ENCODE results near the gene STAG2.

STAG2 gene

DNA sequence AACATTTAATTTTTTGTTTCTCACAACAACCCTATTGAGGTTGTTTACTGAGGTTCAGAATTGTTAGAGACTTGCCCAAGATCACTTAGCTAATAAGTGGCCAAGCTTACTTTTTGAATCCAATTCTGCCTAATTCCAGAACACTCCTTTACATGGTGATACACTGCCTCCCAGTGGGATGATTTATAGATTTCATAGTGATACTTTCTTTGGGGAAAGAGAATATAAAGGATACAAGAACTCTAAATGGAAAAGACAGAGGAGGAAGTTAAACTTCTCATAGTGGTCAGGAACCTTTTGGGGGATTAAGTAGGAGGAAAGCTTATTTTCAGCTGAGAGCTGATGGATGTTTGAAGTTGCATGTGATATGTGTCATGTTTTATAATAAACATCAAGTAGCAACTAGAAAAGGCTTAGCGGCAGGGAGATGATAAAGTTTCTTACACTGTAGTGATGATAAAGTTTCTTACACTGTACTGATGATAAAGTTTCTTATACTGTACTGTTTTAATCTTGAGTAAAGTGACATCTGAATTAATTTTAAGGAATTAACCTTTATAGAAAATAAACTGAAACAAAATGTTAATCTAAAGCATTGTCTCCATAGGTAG, 15.3 kb downstream of the STAG2 start:
- DNase-seq = no peak

DNA sequence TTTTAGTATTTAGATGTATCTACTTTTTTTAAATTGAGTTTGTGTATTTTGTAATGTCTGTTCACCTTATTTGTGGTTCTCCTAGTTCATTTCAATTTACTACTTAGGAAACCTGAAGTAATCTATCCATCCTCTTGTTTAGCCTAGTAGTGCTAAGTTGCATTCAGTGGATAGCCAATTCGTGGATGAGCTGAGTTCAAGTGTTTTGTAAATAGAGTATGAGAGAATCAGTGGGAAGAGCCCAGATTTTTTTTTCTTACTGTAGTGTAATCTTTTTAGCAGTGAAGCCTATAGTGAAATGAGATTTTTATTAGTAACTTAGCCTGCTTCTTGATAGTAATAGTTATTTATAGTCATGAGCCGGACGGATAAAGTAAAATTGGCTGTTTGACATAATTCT, 21.7 kb downstream of the STAG2 start:
- DNase-seq = no peak

DNA sequence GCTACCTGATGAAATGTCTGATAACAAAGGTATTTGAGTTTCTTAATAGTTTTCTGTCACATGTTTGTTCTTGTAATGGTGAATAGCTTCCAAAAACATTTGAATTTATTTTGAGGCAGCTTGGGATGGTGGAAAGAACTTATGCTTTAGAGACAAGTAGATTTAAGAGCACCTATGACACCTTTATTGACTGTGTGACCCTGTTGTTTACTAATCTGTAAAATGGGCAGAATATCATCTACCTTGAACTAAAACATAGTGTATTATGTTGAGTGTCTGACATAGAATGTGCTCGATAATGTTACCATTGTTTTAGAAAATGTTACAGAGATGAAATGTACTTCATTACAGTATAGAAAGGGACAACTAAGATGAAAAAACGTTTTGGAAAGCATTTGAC, 24.9 kb downstream of the STAG2 start:
- DNase-seq = no peak

DNA sequence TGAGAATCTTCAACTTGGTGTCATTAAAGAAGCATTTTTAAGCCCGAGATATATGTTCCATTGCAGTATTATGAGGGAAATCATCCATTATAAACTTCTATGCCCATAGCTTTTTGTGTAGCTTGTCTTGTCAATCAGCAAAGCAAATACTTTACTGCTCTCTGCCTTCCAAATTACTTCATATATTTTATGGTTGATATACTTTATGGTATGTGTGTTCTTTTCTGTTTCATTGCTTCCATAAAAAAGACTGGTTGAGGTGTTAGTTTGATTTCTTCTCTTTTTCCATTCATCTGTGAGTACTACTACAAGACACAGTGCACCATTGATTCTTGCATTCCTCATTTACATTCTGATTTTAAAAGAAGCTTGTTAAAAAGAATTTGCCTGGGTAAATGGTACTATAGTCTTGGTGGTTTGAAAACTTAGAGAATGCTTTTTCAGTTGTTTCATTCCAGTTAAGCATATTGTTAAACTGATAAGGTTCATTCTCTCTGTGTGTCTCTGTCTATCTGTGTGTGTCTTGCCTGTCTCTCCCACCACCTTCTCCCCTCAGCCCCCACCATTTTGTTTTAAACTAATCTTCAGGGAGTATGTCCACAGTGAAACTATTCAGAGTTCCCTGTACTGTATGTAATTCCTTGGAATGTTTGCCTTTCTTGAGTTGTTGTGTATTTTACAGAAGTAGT, 27.1 kb downstream of the STAG2 start:
- no peak for DNase-seq

DNA sequence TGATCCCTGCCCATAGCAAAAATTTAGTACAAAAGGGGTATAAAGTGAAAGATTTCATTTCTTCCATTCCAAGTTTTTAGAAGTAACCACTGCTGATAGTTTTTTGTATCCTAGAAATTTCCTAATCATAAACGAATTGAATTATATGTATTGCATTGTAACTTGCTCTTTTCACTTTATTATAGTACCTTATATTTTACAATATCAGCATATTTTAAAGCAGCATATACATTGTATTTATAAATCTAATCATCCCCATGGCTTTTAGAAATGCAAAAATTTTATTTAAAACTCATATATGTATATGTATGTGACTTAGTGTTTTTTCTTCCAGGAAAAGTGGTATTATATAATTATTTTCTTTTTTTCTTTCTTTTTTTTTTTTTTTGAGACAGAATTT, 27.7 kb downstream of the STAG2 start:
- no peak for DNase-seq

DNA sequence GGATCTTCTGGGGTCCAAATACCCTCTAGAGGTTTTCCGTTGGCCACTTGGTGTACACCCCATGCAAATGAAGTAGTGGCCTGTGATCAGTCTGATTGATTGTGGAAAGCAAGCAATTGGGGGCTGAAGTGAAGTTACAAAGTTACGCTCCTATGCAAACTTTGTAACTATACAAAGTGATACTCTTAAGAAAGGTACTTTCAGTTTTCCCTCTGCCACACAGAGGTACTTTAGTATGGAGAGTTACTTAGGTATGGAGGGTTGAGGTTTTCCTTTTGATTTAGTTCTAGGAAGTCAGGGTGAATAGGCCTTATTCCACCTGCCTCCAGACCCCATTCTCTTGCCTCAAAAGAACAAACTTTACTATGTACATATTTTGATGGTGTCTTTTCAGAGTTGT, 28.7 kb downstream of the STAG2 start:
- DNase-seq = no peak

DNA sequence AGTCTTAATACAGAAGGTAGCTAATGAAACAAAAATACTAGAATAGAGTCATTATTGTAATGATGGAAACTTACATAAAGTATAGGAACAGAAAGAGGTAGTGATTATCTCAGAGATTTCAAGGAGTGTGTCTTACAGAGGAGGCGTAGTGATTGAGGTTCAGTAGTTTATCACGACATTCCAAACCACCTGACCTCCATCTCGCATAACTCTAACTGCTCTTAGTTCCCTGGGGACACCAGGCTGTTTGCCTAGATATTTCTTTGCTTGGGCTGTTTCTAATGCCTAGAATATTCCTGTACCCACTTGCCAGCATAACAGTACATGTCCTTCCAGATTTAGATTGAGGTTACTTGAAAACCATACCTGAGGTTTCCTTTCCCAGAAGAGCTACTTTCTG, 29.1 kb downstream of the STAG2 start:
- DNase-seq = no peak

DNA sequence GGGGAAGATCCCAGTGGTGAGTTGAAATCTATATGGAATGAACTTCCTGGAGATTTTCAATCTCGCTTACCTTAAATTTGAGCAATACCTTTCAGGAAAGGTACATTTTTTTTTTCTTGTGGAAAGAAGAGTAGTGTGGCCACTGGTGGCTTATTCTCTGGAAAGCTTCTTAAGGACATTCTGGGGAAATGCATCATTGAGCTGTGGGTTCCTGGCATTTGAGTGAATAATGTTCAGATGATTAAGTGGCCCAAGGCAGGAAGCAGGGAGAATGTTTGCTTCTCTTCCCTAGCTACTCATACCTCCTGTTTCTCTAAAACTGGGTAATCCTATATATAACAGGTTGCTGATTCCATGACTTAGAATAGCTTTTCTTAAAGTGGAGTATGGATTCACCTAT, 31.8 kb downstream of the STAG2 start:
- DNase-seq = no peak

DNA sequence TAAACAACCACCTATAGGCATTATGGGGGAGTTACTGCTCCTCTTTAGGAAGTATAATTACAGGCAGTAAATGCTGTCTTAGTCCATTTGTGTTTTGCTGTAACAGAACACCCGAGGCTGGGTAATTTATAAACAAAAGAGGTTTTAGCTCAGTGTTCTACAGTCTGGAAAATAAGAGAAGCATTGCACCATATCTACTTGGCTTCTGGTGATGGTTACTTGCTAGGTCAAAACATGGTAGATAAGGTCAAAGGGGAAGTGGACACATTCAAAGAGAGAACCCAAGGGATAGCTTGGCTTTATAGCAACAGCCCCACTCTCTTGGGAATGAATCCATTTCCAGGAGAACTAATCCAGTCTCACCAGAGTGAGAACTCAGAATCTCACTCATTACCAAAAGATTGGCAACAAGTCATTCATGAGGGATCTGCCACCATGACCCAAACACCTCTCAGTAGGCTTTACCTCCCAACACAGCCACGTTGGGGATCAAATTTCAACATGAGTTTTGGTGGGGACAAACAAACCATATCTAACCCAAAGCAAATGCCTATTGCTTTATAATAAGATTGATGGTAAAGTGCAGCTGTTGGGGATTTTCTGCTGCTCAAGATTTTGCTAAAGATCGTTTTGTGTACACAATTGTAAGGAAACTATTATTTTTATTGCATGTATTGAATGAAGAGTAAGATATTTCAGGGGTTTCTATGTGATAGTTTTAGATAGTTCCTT, 32.6 kb downstream of the STAG2 start:
- no peak for DNase-seq

DNA sequence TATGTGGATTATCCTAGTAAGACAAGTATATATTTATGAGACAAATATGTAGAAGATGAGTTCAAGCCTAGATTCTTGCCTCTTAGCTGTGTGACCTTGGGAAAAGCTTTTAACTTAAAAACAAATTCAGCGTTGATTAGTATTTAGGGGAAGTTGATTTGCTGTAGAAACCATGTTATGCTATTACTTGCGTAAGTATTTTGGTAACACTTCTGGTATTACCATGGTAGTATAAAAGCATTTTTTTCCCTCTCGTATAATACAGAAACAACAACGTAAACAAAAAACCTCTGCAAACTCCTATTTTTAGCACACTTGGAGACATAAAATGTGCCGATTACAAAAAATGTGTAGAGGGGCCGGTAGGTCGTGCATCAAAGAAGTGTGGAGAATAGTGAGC, 33.2 kb downstream of the STAG2 start:
- no peak for DNase-seq

DNA sequence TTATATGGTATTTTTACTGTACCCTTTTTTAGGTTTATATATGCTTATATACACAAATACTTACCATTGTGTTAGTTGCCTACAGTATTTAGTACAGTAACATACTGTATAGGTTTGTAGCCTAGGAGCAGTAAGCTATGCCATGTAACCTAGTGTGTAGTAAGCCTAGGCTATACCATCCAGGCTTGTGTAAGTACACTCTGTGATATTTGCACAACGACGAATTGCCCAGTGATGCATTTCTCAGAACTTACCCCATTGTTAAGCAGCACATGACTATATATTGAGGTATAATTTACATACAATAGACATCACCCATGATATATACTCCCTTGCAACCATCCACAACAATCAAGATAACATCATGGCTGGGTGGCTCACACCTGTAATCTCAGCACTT, 40.1 kb downstream of the STAG2 start:
- DNase-seq = no peak

DNA sequence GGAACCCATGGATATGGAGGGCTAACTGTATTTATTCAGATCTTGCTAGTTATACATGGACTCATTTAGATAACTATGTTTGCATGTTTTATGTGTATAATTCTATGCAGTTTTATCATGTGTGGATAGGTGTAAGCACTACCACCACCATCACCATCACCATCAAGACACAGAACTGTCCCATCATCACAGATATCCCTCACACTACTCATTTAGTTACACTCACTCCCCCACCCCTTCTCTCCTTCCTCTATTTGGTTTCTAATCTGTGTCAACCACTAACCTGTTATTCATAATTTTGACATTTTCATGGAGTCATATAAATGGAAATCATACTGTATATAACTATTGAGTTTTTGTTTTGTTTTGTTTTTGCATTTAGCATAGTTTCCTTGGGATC, 43.7 kb downstream of the STAG2 start:
- no peak for DNase-seq

DNA sequence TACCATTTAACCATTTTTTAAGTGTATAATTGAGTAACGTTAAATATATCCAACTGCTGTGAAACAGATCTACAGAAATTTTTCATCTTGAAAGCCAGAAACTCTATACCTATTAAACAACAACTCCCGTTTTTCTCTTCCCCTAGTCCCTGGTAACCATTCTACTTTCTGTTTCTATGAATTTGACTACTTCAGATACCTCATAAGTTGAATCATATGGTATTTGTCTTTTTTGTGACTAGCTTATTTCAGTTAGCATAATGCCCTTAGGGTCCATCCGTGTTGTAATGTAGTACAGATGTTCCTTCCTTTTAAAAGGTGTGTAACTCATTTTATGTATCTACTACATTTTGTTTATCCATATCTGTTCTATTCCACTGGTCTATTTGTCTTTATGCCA, 48.7 kb downstream of the STAG2 start:
- no peak for DNase-seq

DNA sequence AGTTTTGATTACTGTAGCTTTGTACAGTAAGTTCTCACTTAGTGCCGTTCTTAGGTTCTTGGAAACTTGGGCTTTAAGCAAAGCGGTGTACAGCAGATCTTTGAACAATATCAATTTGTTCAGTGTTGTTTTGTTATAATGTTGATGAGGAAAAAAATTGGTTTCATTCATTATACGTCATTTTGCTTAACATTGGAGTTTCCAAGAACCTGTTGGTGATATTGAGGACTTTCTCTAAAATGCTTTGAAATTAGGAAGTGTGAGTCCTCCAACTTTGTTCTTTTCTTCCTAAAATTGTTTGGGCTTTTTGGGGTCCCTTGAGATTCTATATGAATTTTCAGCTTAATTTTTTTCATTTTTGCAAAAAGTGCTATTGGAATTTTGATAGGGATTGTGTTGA, 49.1 kb downstream of the STAG2 start:
- DNase-seq = no peak

DNA sequence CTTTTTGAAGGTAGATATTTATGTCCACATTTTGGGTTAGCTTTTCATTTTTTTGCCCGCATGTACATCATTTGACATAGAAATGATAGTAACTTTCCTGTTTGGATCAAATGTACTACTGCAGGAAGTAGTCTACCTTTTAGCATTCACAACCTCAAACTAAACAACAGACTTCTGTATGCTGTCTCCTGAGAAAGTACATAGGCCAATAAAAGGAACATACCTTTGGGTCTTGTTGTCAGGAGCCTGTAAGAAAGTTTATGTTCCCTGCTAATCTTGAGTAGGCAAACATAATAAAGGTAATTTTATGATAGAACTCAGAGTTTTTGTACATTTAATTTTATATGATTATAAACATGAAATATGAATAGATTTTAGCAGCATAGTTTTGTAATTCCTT, 54.2 kb downstream of the STAG2 start:
- DNase-seq = no peak

DNA sequence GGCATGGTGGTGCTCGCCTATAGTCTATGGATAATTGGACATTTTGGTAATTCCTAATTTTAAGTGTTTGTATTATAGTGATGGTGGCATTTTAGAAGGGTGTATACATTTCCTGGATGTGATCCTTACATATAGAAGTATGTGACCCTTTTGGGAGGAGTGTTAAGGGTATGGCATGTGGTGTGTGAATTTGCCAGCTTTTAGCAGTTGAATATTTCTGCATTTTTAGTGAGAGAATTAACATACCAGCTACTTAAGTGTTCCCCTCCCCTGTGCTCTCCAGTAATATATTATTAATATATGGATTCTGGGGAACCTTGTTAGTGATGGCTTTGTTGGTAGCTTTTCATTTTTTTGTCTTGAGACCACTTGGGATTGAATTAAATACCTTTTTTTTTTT, 55.3 kb downstream of the STAG2 start:
- no peak for DNase-seq

DNA sequence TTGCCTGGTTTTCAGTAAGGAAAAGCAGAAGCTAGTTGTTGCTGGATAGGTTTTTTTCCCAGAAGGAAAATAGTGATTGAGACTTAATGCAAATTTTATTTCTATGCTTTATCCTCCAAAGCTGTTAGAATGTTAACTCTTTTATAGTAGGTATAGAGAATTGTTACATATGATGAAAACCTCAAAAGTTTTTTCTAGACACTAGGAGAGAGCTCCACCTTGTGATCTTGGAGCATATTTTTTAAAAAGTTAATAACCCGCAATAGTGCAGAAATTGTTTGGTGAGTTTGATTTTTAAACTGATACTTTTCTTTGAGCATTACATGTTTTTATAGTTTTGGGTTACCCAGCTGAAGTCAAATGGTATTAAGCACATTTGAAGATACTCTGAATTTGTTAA, 56.5 kb downstream of the STAG2 start:
- no peak for DNase-seq

DNA sequence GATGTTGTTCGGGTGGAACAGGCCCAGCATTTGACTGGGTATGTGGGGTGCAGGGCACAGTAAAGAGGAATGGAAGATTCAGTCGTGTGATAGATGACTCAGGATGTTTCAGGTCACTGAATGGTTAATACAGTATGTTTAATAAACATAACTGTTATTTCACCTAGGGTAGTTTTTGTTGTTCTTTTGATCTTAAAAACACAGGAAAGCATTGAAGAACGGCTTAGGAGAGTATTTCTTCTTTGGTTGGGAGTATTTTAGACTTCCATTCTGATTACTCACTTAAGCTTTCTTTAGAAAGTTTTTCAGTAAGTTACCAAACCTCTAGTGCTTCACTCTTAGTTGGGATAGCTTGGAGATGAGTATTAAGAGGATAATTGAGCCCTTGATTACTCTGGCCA, 62.3 kb downstream of the STAG2 start:
- no peak for DNase-seq

DNA sequence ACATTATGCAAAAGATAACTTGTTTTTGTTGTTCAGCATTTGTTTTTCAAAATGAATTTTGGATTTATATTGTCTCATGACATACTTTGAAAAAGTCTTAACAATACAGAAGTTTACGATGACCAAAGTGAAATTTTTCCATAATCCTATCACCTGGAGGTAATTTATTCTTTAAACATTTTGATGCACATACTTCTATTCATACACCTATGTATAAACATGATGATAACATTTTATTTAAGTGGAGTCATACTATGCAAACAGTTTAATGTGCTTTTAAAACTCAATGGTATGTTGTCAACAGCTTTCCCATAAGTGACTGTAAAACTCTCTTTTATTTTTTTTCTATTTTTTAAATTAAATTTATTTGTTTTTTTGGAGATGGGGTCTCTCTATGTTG, 65.0 kb downstream of the STAG2 start:
- no peak for DNase-seq

DNA sequence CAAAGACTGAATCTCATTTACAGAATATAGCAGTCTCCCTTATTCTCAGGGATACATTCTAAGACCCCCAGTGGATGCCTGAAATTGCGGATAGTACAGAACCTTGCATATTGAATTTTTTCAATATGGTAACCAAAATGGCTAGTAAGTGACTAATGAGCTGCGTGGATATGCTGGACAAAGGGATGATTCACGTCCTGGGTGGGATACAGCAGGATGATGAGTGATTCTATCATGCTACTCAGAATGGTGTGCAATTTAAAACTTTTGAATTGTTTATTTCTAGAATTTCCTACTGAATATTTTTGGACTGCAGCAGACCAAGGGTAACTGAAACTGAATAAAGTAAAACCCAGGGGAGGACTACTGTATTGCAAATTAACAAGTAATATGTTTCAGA, 66.7 kb downstream of the STAG2 start:
- no peak for DNase-seq

DNA sequence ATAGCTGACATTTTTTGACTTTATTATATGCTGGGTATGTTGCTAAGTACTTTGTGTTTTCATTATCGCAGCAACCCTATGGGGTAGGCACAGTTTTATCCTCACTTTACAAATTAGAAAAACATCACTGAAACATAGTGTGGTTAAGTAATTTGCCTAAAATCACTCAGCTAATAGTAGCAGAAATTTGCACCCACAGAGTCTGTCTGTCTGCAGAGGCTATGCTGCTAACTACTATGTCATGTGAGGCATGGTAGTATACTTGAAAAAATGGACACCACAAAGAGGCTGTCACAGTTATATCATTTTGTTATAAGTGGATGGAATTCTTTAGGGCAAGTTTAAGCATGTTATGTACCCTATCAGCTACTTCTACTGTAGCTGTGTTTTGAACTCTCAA, 69.0 kb downstream of the STAG2 start:
- DNase-seq = no peak

DNA sequence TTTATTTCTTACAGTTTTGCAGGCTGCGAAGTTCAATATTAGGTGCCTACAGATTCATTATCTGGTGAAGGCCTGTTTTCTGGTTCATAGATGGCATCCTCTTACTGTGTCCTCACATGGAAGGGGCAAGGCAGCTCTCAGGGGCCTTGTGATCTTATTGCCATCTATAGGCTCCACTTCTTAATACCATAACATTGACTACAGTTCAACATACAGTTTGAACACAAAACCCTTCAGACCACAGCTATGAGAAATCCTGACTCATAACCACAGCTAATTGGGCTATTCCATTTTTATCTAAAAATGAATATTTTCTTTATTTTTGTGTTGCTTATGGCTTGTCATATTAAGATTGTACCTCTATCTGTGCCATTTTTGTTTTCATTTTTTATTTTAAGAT, 72.3 kb downstream of the STAG2 start:
- DNase-seq = no peak

DNA sequence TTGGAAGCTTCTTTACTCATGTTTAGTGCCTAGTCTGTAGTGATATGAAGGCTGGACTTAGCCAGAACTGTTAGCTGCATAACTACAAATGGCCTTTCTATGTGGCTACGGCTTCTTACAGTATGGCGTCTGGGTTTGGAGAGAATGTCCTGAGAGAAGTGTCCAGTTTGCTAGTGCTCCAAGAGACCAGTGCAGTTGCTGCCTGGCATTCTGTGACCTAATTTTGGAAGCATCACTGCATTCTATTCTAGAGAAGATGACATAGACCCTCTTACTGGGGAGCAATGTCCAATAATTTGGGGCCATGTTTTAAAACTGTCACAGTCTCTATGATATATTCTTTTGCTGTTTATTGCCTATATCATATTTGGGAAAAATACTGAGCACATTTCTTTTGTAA, 74.2 kb downstream of the STAG2 start:
- no peak for DNase-seq

DNA sequence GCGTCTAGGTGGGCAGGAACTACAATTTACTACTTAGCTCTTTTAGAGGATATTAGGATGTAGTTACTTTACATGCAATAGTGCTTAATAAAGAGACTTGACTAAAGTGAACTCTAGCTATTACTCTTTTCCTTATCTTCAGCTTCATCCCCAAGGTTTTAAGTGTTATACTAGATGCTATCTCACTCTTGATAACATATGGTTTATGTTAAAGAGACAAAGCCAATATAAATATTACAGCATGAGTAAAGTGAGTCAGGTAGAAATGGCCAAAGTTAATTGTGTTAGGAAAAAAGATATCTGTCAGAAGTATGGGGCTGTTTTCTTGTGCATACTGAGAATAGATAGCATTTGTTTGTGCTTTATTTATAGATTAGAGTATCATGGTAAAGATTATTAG, 80.5 kb downstream of the STAG2 start:
- DNase-seq = no peak

DNA sequence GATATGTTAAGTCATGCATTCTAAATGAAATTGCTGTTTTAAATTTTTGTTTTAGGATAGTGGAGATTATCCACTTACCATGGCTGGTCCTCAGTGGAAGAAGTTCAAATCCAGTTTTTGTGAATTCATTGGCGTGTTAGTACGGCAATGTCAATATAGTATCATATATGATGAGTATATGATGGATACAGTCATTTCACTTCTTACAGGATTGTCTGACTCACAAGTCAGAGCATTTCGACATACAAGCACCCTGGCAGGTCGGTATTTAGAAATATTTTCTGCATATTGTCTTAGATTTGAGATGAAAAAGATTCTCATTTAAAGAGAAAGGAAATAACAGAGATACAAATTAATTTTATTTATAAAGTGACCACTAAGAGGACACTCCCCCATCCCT, 83.6 kb downstream of the STAG2 start:
- DNase-seq = no peak

All from NK-92 treated with Interleukin-12 subunit alpha and Interleukin-12 subunit beta, amount 100 ng/mL, for 24 hours (cell line).